Nephron progenitor cell (in vitro differentiated cells): ENCODE measurements around the gene KRTAP10-6.

ENCODE experiments used
- DNase-seq: peaks from one replicate; pipeline ENCODE4 v3.0.0; 2021
- H3K27ac Mint-ChIP-seq: 2 replicates; pipeline ENCODE4 v1.8.0; 2021; ENCODE audit warnings: mild to moderate bottlenecking, moderate library complexity, mixed read lengths
- H3K27me3 Mint-ChIP-seq: 2 replicates; pipeline ENCODE4 v1.8.0; 2021; ENCODE audit warnings: mild to moderate bottlenecking, low read depth, mixed read lengths; ENCODE audit not compliant: poor library complexity
- H3K36me3 Mint-ChIP-seq: 2 replicates; pipeline ENCODE4 v1.8.0; 2021; ENCODE audit warnings: low read depth, mixed read lengths
- H3K4me1 Mint-ChIP-seq: 2 replicates; pipeline ENCODE4 v1.8.0; 2021; ENCODE audit warnings: mixed read lengths
- H3K4me3 Mint-ChIP-seq: 2 replicates; pipeline ENCODE4 v1.8.0; 2021; ENCODE audit warnings: mild to moderate bottlenecking, moderate library complexity, mixed read lengths
- H3K9me3 Mint-ChIP-seq: 2 replicates; pipeline ENCODE4 v1.8.0; 2021; ENCODE audit warnings: mild to moderate bottlenecking, moderate library complexity, mixed read lengths
- CTCF ChIP-seq: fragments of 200-600 bp; sonication (generic); IDR thresholded peaks from 2 replicates; pipeline ENCODE4 v1.5.0; 2021; ENCODE audit warnings: antibody characterized with exemption

The KRTAP10-6 gene

GRCh38 chr21:44548381-44548780 lies 43.9 kb downstream of the KRTAP10-6 start:
- Mint-ChIP-seq H3K9me3 (peaks cover 27% of the 10 kb centered on the region), H3K36me3 (peaks cover 18% of the 10 kb centered on the region), H3K27me3 (peaks cover 7% of the 10 kb centered on the region), H3K4me1 (peaks cover 44% of the 10 kb centered on the region), H3K27ac (peak overlapping the region; percentile 78), H3K4me3 (no peak overlapping the region)
- TF ChIP-seq CTCF, result no peak
- no peak for DNase-seq

GRCh38 chr21:44547656-44548331 lies 44.5 kb downstream of the KRTAP10-6 start:
- peaks cover 27% of the 10 kb centered on the region for H3K9me3 Mint-ChIP-seq
- DNase-seq, result no peak
- H3K36me3 Mint-ChIP-seq, result peaks cover 18% of the 10 kb centered on the region
- H3K27ac Mint-ChIP-seq, result peak overlapping the region; percentile 20
- H3K4me3 Mint-ChIP-seq, result no peak overlapping the region
- peaks cover 44% of the 10 kb centered on the region for H3K4me1 Mint-ChIP-seq
- TF ChIP-seq CTCF, result no peak
- peaks cover 7% of the 10 kb centered on the region for H3K27me3 Mint-ChIP-seq

GRCh38 chr21:44544566-44544965 lies 47.7 kb downstream of the KRTAP10-6 start:
- Mint-ChIP-seq H3K27ac (no peak overlapping the region), H3K4me1 (peaks cover 34% of the 10 kb centered on the region), H3K9me3 (peaks cover 27% of the 10 kb centered on the region), H3K36me3 (peaks cover 18% of the 10 kb centered on the region), H3K27me3 (peaks cover 7% of the 10 kb centered on the region), H3K4me3 (no peak overlapping the region)
- TF ChIP-seq CTCF, result no peak
- no peak for DNase-seq

GRCh38 chr21:44542716-44543115 lies 49.6 kb downstream of the KRTAP10-6 start:
- no peak overlapping the region for H3K27ac Mint-ChIP-seq
- H3K4me3 Mint-ChIP-seq, result no peak overlapping the region
- peaks cover 24% of the 10 kb centered on the region for H3K4me1 Mint-ChIP-seq
- no peak for TF ChIP-seq CTCF
- peaks cover 18% of the 10 kb centered on the region for H3K36me3 Mint-ChIP-seq
- DNase-seq, result no peak
- peaks cover 7% of the 10 kb centered on the region for H3K27me3 Mint-ChIP-seq
- peaks cover 25% of the 10 kb centered on the region for H3K9me3 Mint-ChIP-seq
